ENCODE data around the gene FOXN4.

- TF ChIP-seq, protein P1, sequence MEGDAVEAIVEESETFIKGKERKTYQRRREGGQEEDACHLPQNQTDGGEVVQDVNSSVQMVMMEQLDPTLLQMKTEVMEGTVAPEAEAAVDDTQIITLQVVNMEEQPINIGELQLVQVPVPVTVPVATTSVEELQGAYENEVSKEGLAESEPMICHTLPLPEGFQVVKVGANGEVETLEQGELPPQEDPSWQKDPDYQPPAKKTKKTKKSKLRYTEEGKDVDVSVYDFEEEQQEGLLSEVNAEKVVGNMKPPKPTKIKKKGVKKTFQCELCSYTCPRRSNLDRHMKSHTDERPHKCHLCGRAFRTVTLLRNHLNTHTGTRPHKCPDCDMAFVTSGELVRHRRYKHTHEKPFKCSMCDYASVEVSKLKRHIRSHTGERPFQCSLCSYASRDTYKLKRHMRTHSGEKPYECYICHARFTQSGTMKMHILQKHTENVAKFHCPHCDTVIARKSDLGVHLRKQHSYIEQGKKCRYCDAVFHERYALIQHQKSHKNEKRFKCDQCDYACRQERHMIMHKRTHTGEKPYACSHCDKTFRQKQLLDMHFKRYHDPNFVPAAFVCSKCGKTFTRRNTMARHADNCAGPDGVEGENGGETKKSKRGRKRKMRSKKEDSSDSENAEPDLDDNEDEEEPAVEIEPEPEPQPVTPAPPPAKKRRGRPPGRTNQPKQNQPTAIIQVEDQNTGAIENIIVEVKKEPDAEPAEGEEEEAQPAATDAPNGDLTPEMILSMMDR (IDR thresholded peaks at IDR 0.05; ENCODE audit: insufficient read depth, low read length, poor library complexity, severe bottlenecking): no peak
- TF ChIP-seq EZH2phosphoT487 (conservative IDR thresholded peaks at IDR 0.05; ENCODE audit: low read length): no peak
Observed at GRCh38 chr12:109331301-109331952, 22.3 kb upstream of the FOXN4 start.
